Trophoblast cell (in vitro differentiated cells and primary cell): ENCODE measurements around the gene NSUN7.
"Not testable (repeated sequence)": the region's sequence is repeated elsewhere in the genome, so short reads cannot be mapped to it uniquely, and the experiment has no call there.

ENCODE experiments used
- DNase-seq, 2 donors: peaks; one replicate each; pipeline ENCODE4 v3.0.0-alpha.2; 2016
- H2AFZ ChIP-seq: 2 replicates; pipeline ENCODE4 v1.6.1; 2013; ENCODE audit warnings: low read length, moderate library complexity, mild to moderate bottlenecking; ENCODE audit not compliant: insufficient read depth, poor library complexity
- H2AK5ac ChIP-seq: 2 replicates; pipeline ENCODE4 v1.6.1; 2013; ENCODE audit warnings: mild to moderate bottlenecking, low read length
- H2BK120ac ChIP-seq: 2 replicates; pipeline ENCODE4 v1.6.1; 2013; ENCODE audit warnings: low read length, mild to moderate bottlenecking, moderate library complexity; ENCODE audit not compliant: insufficient read depth, poor library complexity
- H2BK12ac ChIP-seq: 2 replicates; pipeline ENCODE4 v1.6.1; 2013; ENCODE audit warnings: mild to moderate bottlenecking, low read length, moderate library complexity
- H2BK5ac ChIP-seq: 2 replicates; pipeline ENCODE4 v1.6.1; 2013; ENCODE audit warnings: low read length, low read depth, moderate library complexity, mild to moderate bottlenecking; ENCODE audit not compliant: poor library complexity
- H3K14ac ChIP-seq: 2 replicates; pipeline ENCODE4 v1.6.1; 2013; ENCODE audit warnings: mild to moderate bottlenecking, low read length
- H3K18ac ChIP-seq: 2 replicates; pipeline ENCODE4 v1.6.1; 2013; ENCODE audit warnings: mild to moderate bottlenecking, low read length
- H3K23ac ChIP-seq: 2 replicates; pipeline ENCODE4 v1.6.1; 2013; ENCODE audit warnings: low read length
- H3K27ac ChIP-seq: 2 replicates; pipeline ENCODE4 v1.5.1; 2013; ENCODE audit warnings: low read depth, mild to moderate bottlenecking, inconsistent platforms, low read length, moderate library complexity
- H3K27me3 ChIP-seq: 2 replicates; pipeline ENCODE4 v1.6.1; 2013; ENCODE audit warnings: inconsistent platforms, mild to moderate bottlenecking, low read length, moderate library complexity; ENCODE audit not compliant: insufficient read depth
- H3K36me3 ChIP-seq, 2 experiments: 1 replicate in 1 of 2; 2 replicates in 1 of 2; pipeline ENCODE4 v1.6.1; 2013; ENCODE audit warnings: low read length in 2 of 2, mild to moderate bottlenecking in 2 of 2, moderate library complexity in 1 of 2; ENCODE audit not compliant: insufficient read depth in 2 of 2, control insufficient read depth in 1 of 2
- H3K4ac ChIP-seq: 2 replicates; pipeline ENCODE4 v1.6.1; 2013; ENCODE audit warnings: low read depth, mild to moderate bottlenecking, low read length, moderate library complexity
- H3K4me1 ChIP-seq, 2 experiments: 1 replicate in 1 of 2; 2 replicates in 1 of 2; pipeline ENCODE4 v1.6.1; 2013; ENCODE audit warnings: low read length in 2 of 2, mild to moderate bottlenecking in 2 of 2, moderate library complexity in 1 of 2; ENCODE audit not compliant: insufficient read depth in 2 of 2, control insufficient read depth in 1 of 2
- H3K4me2 ChIP-seq: 2 replicates; pipeline ENCODE4 v1.6.1; 2013; ENCODE audit warnings: inconsistent platforms, mild to moderate bottlenecking, low read length, moderate library complexity
- H3K4me3 ChIP-seq: 2 replicates; pipeline ENCODE4 v1.5.1; 2013; ENCODE audit warnings: mild to moderate bottlenecking, low read depth, low read length, inconsistent platforms
- H3K79me1 ChIP-seq: one replicate; pipeline ENCODE4 v1.6.1; 2013; ENCODE audit warnings: low read length
- H3K79me2 ChIP-seq: 2 replicates; pipeline ENCODE4 v1.6.1; 2013; ENCODE audit warnings: low read length, mild to moderate bottlenecking; ENCODE audit not compliant: control insufficient read depth, insufficient read depth, poor library complexity
- H3K9ac ChIP-seq: 2 replicates; pipeline ENCODE4 v1.6.1; 2013; ENCODE audit warnings: mild to moderate bottlenecking, low read length
- H3K9me3 ChIP-seq: 2 replicates; pipeline ENCODE4 v1.6.1; 2013; ENCODE audit warnings: low read depth, mild to moderate bottlenecking, control low read depth, inconsistent platforms, low read length; ENCODE audit not compliant: insufficient read depth
- H4K12ac ChIP-seq: 2 replicates; pipeline ENCODE4 v1.6.1; 2013; ENCODE audit warnings: low read depth, mild to moderate bottlenecking, low read length, moderate library complexity
- H4K8ac ChIP-seq: 2 replicates; pipeline ENCODE4 v1.6.1; 2013; ENCODE audit warnings: low read depth, mild to moderate bottlenecking, low read length, moderate library complexity
- H4K91ac ChIP-seq: one replicate; pipeline ENCODE4 v1.6.1; 2013; ENCODE audit warnings: low read depth, mild to moderate bottlenecking, low read length, moderate library complexity
- WGBS: extraction: QIAGEN DNeasy Blood & Tissue Kit; methylation state at CpG from one replicate; pipeline ENCODE4 v1.1.7; 2013; ENCODE audit warnings: missing lambda C conversion rate; ENCODE audit not compliant: insufficient read length, insufficient coverage; ENCODE audit errors: extremely low coverage; 5-methylcytosine and 5-hydroxymethylcytosine counted together

The NSUN7 gene

DNA sequence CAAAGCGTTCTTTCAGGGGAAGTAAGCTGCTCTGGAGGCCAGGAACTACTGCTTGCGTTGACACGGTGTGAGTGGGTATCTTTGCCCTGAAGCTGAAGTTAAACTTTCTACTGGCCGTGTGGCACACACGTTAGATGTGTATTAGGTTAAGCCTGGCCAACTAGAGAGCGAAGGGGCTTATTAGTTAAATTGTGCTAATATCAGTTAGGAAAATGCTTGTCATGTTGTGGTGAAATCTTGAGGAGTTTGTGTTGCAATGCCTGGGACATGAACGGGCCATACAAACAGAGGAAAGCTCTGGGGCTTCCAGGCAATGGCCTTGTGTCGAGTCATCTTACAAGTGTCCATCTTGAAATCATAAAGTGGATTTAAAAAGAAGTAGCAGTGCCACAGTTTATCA is 62.6 kb downstream of the NSUN7 start:
- H2AFZ ChIP-seq, result no peak overlapping the region
- H2BK120ac ChIP-seq, result no peak overlapping the region
- H3K14ac ChIP-seq, result no peak overlapping the region
- H3K9me3 ChIP-seq, result no peaks in the 10 kb centered on the region
- no peak overlapping the region for H2AK5ac ChIP-seq
- H3K9ac ChIP-seq, result no peak overlapping the region
- no peaks in the 10 kb centered on the region for H3K4me1 ChIP-seq
- peaks cover 3 to 20% of the 10 kb centered on the region in 2 experiments for H3K36me3 ChIP-seq
- H3K27me3 ChIP-seq, result no peaks in the 10 kb centered on the region
- no CpG with 5 or more reads among the region's 8 CpGs for WGBS
- no peak overlapping the region for H3K4me3 ChIP-seq
- no peak overlapping the region for H3K18ac ChIP-seq
- H2BK5ac ChIP-seq, result no peak overlapping the region
- no peak overlapping the region for H4K12ac ChIP-seq
- no peaks in the 10 kb centered on the region for H3K79me1 ChIP-seq
- H3K4me2 ChIP-seq, result no peak overlapping the region
- H3K4ac ChIP-seq, result no peak overlapping the region
- H4K8ac ChIP-seq, result no peak overlapping the region
- DNase-seq, result peak; percentile 59 to 83
- H3K79me2 ChIP-seq, result no peaks in the 10 kb centered on the region
- H3K27ac ChIP-seq, result no peak overlapping the region
- H2BK12ac ChIP-seq, result no peak overlapping the region
- H3K23ac ChIP-seq, result no peak overlapping the region
- no peak overlapping the region for H4K91ac ChIP-seq

DNA sequence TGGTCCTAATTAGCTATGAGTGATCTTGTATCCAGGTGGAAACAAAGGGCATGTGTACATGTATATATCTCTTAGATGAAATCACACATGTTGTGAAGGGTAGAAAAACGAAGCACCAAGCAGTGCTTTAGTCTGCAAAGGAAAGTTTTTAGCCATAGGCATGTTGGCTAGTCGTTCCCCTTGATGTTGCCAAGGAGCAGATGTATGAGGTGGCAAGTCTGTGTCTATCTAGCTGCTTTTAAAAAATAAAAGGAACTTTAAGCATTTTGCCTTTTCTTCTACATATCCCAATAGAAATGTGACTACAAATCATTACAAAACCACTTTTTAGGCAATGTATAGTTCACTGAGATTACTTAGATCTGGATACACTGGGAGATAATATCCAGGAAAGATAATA is 63.1 kb downstream of the NSUN7 start:
- Histone ChIP-seq H2AFZ (no peak overlapping the region), H3K4me1 (no peaks in the 10 kb centered on the region)
- WGBS, result no CpG with 5 or more reads among the region's 2 CpGs

GRCh38 chr4:40817157-40817556 is 67.4 kb downstream of the NSUN7 start:
- H3K18ac ChIP-seq, H3K27ac ChIP-seq, H2AFZ ChIP-seq, H3K4me1 ChIP-seq, H2AK5ac ChIP-seq, H2BK120ac ChIP-seq, H2BK5ac ChIP-seq, H3K4me2 ChIP-seq, H3K23ac ChIP-seq, H3K14ac ChIP-seq, H3K9me3 ChIP-seq, H3K4me3 ChIP-seq, H4K8ac ChIP-seq, H4K12ac ChIP-seq, H3K79me2 ChIP-seq, H4K91ac ChIP-seq, H3K27me3 ChIP-seq, H3K9ac ChIP-seq, H3K79me1 ChIP-seq, H3K4ac ChIP-seq, H2BK12ac ChIP-seq: not testable (repeated sequence)
- WGBS, result no CpG with 5 or more reads among the region's 6 CpGs
- DNase-seq, result peak; percentile 19 to 26
- peaks cover 16 to 34% of the 10 kb centered on the region in 2 experiments for H3K36me3 ChIP-seq

More for the DNA sequence above, 63.1 kb downstream of the NSUN7 start:
- H3K36me3 ChIP-seq, result peaks cover 3 to 20% of the 10 kb centered on the region in 2 experiments
- H3K23ac ChIP-seq, result no peak overlapping the region
- DNase-seq, result peak in 1 of 2 donors; percentile 20
- no peak overlapping the region for H2BK5ac ChIP-seq
- H2BK12ac ChIP-seq, result no peak overlapping the region
- H3K4me2 ChIP-seq, result no peak overlapping the region
- no peaks in the 10 kb centered on the region for H3K79me2 ChIP-seq
- H4K8ac ChIP-seq, result no peak overlapping the region
- H2BK120ac ChIP-seq, result no peak overlapping the region
- no peak overlapping the region for H3K9ac ChIP-seq
- H4K12ac ChIP-seq, result no peak overlapping the region
- no peaks in the 10 kb centered on the region for H3K27me3 ChIP-seq
- H3K79me1 ChIP-seq, result no peaks in the 10 kb centered on the region
- no peak overlapping the region for H3K14ac ChIP-seq
- H3K27ac ChIP-seq, result no peak overlapping the region
- no peaks in the 10 kb centered on the region for H3K9me3 ChIP-seq
- no peak overlapping the region for H3K4ac ChIP-seq
- H2AK5ac ChIP-seq, result no peak overlapping the region
- no peak overlapping the region for H4K91ac ChIP-seq
- no peak overlapping the region for H3K4me3 ChIP-seq
- no peak overlapping the region for H3K18ac ChIP-seq

GRCh38 chr4:40820101-40820500 is 70.3 kb downstream of the NSUN7 start:
- no peak overlapping the region for H4K91ac ChIP-seq
- H3K4ac ChIP-seq, result no peak overlapping the region

More at GRCh38 chr4:40820101-40820500, 70.3 kb downstream of the NSUN7 start:
- H2AFZ ChIP-seq, result no peak overlapping the region
- H3K79me2 ChIP-seq, result no peaks in the 10 kb centered on the region
- peaks cover 25 to 49% of the 10 kb centered on the region in 2 experiments for H3K36me3 ChIP-seq
- no peak overlapping the region for H3K4me2 ChIP-seq
- H2BK120ac ChIP-seq, result no peak overlapping the region
- no peak overlapping the region for H2BK5ac ChIP-seq
- no CpG with 5 or more reads among the region's 11 CpGs for WGBS
- no peak overlapping the region for H3K4me3 ChIP-seq
- H4K12ac ChIP-seq, result no peak overlapping the region
- no peak overlapping the region for H4K8ac ChIP-seq
- H3K18ac ChIP-seq, result no peak overlapping the region
- no peaks in the 10 kb centered on the region for H3K9me3 ChIP-seq
- H3K27ac ChIP-seq, result no peak overlapping the region
- peak overlapping the region; percentile 27 for H3K23ac ChIP-seq
- no peak overlapping the region for H3K9ac ChIP-seq
- H3K79me1 ChIP-seq, result no peaks in the 10 kb centered on the region
- H3K14ac ChIP-seq, result no peak overlapping the region
- no peak for DNase-seq
- H3K27me3 ChIP-seq, result no peaks in the 10 kb centered on the region
- H3K4me1 ChIP-seq, result no peaks in the 10 kb centered on the region
- H2BK12ac ChIP-seq, result no peak overlapping the region
- no peak overlapping the region for H2AK5ac ChIP-seq
